ENCODE data around the gene DAP3. TPM values are rescaled to one million over a fixed set of nuclear protein-coding genes. Genes with fewer than 3 reads are reported as not detected.

DAP3 gene
- total and polyA plus RNA-seq, 2 donors (not counting 1 experiment from before 2014, with no cell fraction given) = 54.2 to 103 TPM

GRCh38 chr1:155769257-155769656 is 80.4 kb downstream of the DAP3 start:
- Histone ChIP-seq H3K4me1 (ENCODE audit: control insufficient read depth, extremely low read depth, insufficient read depth, low read length) (no peaks in the 10 kb centered on the region), H2AFZ (ENCODE audit: low read length) (no peak overlapping the region), H3K79me2 (ENCODE audit: control insufficient read depth, insufficient read depth, low read length) (no peaks in the 10 kb centered on the region), H3K9ac (ENCODE audit: insufficient read depth, low read length) (no peak overlapping the region), H3K4me3 (replicated peaks in 1 of 4; ENCODE audit: control extremely low read depth in 1 of 4, insufficient read depth in 1 of 4, low read depth in 3 of 4, low read length in 4 of 4) (no peak overlapping the region), H3K27me3 (ENCODE audit: control insufficient read depth, insufficient read depth, low read length) (no peaks in the 10 kb centered on the region), H3K9me3 (ENCODE audit: control insufficient read depth, insufficient read depth, low read depth, low read length) (no peaks in the 10 kb centered on the region), H3K36me3 (ENCODE audit: control insufficient read depth, insufficient read depth, low read length) (peaks cover 15% of the 10 kb centered on the region), H4K20me1 (ENCODE audit: control insufficient read depth, extremely low read depth, insufficient read depth, low read length) (no peaks in the 10 kb centered on the region), H3K27ac (ENCODE audit: insufficient read depth, low read length) (no peak overlapping the region), H3K4me2 (ENCODE audit: extremely low read depth, insufficient read depth, low read length) (no peak overlapping the region)
- DNase-seq (ENCODE audit: low read depth in 2 of 2) = no peak
- no peak for TF ChIP-seq EZH2 (IDR thresholded peaks at IDR 0.05; ENCODE audit: low read length, missing control alignments)
- no peak for TF ChIP-seq CTCF (conservative IDR thresholded peaks at IDR 0.05 in 1 of 2, IDR thresholded peaks at IDR 0.05 in 1 of 2; ENCODE audit: low read depth in 1 of 2, low read length in 2 of 2)

- Histone ChIP-seq H3K9me3 (ENCODE audit: control insufficient read depth, insufficient read depth, low read depth, low read length) (no peaks in the 10 kb centered on the region), H3K9ac (ENCODE audit: insufficient read depth, low read length) (no peak overlapping the region), H3K36me3 (ENCODE audit: control insufficient read depth, insufficient read depth, low read length) (peaks cover 9% of the 10 kb centered on the region)
These were observed 84.3 kb downstream of the DAP3 start for GRCh38 chr1:155773221-155773620.

GRCh38 chr1:155776414-155776813 is 87.5 kb downstream of the DAP3 start:
- no peak overlapping the region for H3K9ac ChIP-seq (ENCODE audit: insufficient read depth, low read length)
- no peak overlapping the region for H3K4me3 ChIP-seq (replicated peaks in 1 of 4; ENCODE audit: control extremely low read depth in 1 of 4, insufficient read depth in 1 of 4, low read depth in 3 of 4, low read length in 4 of 4)
- peaks cover under 1% of the 10 kb centered on the region for H3K36me3 ChIP-seq (ENCODE audit: control insufficient read depth, insufficient read depth, low read length)
- TF ChIP-seq CTCF (conservative IDR thresholded peaks at IDR 0.05 in 1 of 2, IDR thresholded peaks at IDR 0.05 in 1 of 2; ENCODE audit: low read depth in 1 of 2, low read length in 2 of 2) (no peak), EZH2 (IDR thresholded peaks at IDR 0.05; ENCODE audit: low read length, missing control alignments) (no peak)
- no peak overlapping the region for H3K27ac ChIP-seq (ENCODE audit: insufficient read depth, low read length)
- no peak overlapping the region for H2AFZ ChIP-seq (ENCODE audit: low read length)
- H3K27me3 ChIP-seq (ENCODE audit: control insufficient read depth, insufficient read depth, low read length) = no peaks in the 10 kb centered on the region
- no peaks in the 10 kb centered on the region for H3K4me1 ChIP-seq (ENCODE audit: control insufficient read depth, extremely low read depth, insufficient read depth, low read length)
- no peaks in the 10 kb centered on the region for H3K79me2 ChIP-seq (ENCODE audit: control insufficient read depth, insufficient read depth, low read length)
- peak; percentile 7 to 10 for DNase-seq (ENCODE audit: low read depth in 2 of 2)
- H3K9me3 ChIP-seq (ENCODE audit: control insufficient read depth, insufficient read depth, low read depth, low read length) = no peaks in the 10 kb centered on the region
- H3K4me2 ChIP-seq (ENCODE audit: extremely low read depth, insufficient read depth, low read length) = no peak overlapping the region
- H4K20me1 ChIP-seq (ENCODE audit: control insufficient read depth, extremely low read depth, insufficient read depth, low read length) = no peaks in the 10 kb centered on the region

More at GRCh38 chr1:155773221-155773620, 84.3 kb downstream of the DAP3 start:
- no peak for TF ChIP-seq EZH2 (IDR thresholded peaks at IDR 0.05; ENCODE audit: low read length, missing control alignments)
- TF ChIP-seq CTCF (conservative IDR thresholded peaks at IDR 0.05 in 1 of 2, IDR thresholded peaks at IDR 0.05 in 1 of 2; ENCODE audit: low read depth in 1 of 2, low read length in 2 of 2) = no peak
- Histone ChIP-seq H4K20me1 (ENCODE audit: control insufficient read depth, extremely low read depth, insufficient read depth, low read length) (no peaks in the 10 kb centered on the region), H3K27ac (ENCODE audit: insufficient read depth, low read length) (no peak overlapping the region), H3K4me3 (replicated peaks in 1 of 4; ENCODE audit: control extremely low read depth in 1 of 4, insufficient read depth in 1 of 4, low read depth in 3 of 4, low read length in 4 of 4) (no peak overlapping the region), H3K27me3 (ENCODE audit: control insufficient read depth, insufficient read depth, low read length) (no peaks in the 10 kb centered on the region), H3K4me1 (ENCODE audit: control insufficient read depth, extremely low read depth, insufficient read depth, low read length) (no peaks in the 10 kb centered on the region), H2AFZ (ENCODE audit: low read length) (no peak overlapping the region), H3K79me2 (ENCODE audit: control insufficient read depth, insufficient read depth, low read length) (no peaks in the 10 kb centered on the region), H3K4me2 (ENCODE audit: extremely low read depth, insufficient read depth, low read length) (no peak overlapping the region)
- DNase-seq (ENCODE audit: low read depth in 2 of 2) = no peak
